ENCODE data around the gene TMEM184A.

- TF ChIP-seq CTCF (IDR thresholded peaks at IDR 0.05; ENCODE audit: poor library complexity): no peak
- no peak for TF ChIP-seq EZH2 (IDR thresholded peaks at IDR 0.05; ENCODE audit: borderline replicate concordance)
- no peak for TF ChIP-seq EZH2phosphoT487 (IDR thresholded peaks at IDR 0.05; ENCODE audit: low read depth, severe bottlenecking, unreplicated experiment)
Observed at GRCh38 chr7:1586827-1587705, 31.1 kb upstream of the TMEM184A start.

Data from hepatocyte (in vitro differentiated cells).